CD4-positive, alpha-beta T cell treated with Interleukin-12 subunit alpha and Interleukin-12 subunit beta, for 1 hour (primary cell): ENCODE results near the gene AGO3.
A peak's percentile ranks its signal among the peaks of the same experiment; 100 is the strongest.
"Not testable (repeated sequence)": the region's sequence is repeated elsewhere in the genome, so short reads cannot be mapped to it uniquely, and the experiment has no call there.

Source experiments
- DNase-seq: peaks from one replicate; pipeline ENCODE4 v3.0.0-alpha.2; 2020

AGO3 gene

DNA sequence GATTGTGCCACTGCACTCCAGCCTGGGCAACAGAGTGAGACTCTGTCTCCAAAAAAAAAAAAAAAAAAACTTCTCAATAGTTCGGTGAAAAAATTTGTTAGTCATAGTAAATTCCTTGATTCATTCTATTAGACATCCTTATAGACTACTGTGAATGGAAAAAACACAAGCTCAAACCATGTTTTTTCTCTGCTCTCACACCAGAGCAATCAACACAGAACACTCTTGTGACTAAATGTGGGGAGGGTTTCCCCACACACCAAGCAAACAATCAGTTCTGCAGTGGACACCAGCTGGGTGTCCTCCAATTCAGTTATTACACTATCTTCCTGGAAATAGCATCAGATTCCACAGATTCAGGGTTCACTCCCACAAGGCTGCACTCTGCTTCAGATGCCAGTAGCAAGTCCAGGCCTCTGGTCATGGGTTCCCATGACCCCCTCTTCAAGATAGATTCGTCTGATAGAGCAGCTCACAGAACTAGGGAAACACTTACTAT, 83.9 kb downstream of the AGO3 start:
- no peak for DNase-seq

GRCh38 chr1:36016686-36017085, 85.8 kb downstream of the AGO3 start:
- no peak for DNase-seq

GRCh38 chr1:36023098-36023769, 92.3 kb downstream of the AGO3 start:
- DNase-seq: peak; percentile 13

DNA sequence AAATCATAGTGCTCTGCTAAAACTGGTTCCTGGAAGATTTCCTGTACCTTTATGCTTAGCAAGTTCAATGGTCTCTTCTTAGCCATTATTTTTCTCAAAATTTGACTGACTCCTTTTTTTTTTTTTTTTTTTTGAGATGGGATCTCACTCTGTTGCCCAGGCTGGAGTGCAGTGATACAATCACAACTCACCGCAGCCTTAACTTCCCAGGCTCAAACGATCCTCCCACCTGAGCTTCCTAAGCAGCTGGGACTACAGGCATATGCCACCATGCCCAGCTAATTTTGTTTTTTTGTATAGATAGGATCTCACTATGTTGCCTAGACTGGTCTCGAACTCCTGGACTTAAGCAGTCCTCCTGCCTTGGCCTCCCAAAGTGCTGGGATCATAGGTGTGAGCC, 93.1 kb downstream of the AGO3 start:
- DNase-seq: not testable (repeated sequence)

- no peak for DNase-seq
These were observed 93.9 kb downstream of the AGO3 start for GRCh38 chr1:36024847-36025246.

DNA sequence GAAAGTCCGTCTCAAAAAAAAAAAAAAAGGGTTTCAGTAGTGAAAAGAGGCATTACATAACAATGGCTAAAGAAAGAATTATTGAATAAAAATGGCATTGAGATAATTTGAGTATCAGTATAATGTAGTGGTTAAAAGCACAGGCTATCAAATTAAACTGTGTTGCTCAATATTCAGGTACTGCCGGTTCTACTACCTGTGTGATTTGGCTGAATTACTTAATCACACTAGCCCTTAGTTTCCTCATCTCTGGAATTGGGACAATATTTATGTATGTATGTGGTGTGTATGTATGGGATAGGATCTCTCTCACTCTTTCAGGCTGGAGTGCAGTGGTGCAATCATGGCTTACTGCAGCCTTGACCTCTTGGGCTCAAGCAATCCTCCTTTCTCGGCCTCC, 96.9 kb downstream of the AGO3 start:
- DNase-seq: no peak

DNA sequence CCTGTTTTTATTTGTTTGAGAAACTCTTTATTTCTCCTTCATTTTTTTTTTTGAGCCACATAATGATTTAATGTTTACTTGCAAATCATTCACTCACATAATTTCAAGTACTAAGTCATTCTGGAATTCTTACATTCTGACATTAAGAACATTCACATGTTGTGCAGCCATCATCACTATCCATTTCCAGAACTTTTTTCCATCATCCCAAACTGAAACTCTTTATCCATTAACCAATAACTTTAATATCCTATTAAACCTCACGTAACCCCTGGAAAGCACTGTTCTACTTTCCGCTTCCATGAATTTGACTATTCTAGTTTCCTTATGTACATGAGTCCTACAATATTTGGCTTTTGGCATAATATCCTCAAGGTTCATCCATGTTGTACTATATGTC, 100.5 kb downstream of the AGO3 start:
- no peak for DNase-seq

- no peak for DNase-seq
These were observed 103.8 kb downstream of the AGO3 start for GRCh38 chr1:36034692-36035091.

- no peak for DNase-seq
These were observed 104.2 kb downstream of the AGO3 start for GRCh38 chr1:36035154-36035553.

- DNase-seq: no peak
These were observed 109.3 kb downstream of the AGO3 start for GRCh38 chr1:36040238-36040637.

DNA sequence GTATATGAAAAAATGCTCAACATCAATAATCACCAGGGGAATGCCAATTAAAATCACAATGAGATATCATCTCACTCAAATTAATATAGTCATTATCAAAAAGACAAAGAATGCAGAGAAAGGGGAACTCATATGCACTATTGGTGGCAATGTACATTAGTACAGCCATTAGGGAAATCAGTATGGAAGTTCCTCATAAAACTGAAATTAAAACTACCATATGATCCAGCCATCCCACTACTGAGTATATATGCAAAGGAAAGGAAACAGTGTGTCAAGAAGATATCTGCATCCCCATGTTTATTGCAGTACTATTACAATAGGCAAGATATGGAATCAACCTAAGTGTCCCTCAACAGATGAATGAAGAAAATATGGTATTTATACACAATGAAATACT, 120.9 kb downstream of the AGO3 start:
- no peak for DNase-seq

DNA sequence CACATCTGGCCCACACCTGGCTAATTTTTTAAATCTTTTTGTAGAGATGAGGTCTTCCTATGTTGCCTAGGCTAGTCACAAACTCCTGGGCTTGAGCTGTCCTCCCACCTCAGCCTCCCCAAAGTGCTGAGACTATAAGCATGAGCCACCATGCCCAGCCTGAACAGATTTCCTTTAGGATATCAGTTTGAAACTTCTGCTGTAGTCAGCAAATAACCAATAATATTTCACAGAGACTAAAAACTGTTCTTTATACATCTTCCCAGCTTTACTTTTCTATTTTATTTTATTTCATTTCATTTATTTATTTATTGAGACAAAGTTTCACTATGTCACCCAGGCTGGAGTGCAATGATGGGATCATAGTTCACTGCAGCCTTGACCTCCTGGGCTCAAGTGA, 123.1 kb downstream of the AGO3 start:
- DNase-seq: no peak

DNA sequence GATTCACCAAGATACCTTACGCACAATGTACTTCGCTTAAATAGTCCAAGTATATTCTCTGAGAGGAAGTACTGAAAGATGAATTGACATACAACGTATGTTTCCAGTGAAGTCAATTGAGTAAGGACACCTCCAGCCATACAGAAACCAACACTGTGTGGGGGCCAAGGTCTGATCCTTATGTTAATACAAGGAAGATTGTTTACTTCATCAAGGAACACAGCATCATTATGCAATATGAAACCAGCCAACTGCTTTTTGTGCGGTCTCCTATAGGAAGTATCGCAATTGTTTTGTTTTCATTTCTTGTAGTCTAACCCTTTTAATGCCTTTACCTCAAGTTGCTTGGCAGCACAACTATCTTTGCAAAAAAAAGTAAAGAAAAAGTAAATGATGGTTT, 124.8 kb downstream of the AGO3 start:
- DNase-seq: no peak

DNA sequence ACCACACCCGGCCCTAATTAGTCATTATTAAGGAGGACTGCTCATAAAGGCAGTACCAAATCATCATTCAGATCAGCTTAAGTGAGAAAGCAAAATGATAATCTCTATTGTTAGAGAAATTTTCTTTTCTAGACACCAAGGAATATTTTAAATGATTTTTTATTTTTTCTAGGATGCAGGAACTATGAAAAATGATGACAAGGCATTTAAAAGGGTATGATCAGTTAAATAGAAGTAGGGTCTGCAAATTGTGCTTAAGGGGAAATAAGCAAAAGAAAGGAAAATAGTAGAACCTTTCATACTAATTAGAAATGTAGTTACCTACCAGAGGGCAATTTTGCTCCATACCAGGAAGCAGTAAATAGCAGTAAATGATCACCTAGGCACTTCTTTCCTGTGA, 131.4 kb downstream of the AGO3 start:
- no peak for DNase-seq

GRCh38 chr1:36067871-36068270, 137.0 kb downstream of the AGO3 start:
- no peak for DNase-seq

- DNase-seq: no peak
These were observed 138.0 kb downstream of the AGO3 start for GRCh38 chr1:36068866-36069265.

GRCh38 chr1:36070349-36070748, 139.4 kb downstream of the AGO3 start:
- no peak for DNase-seq

GRCh38 chr1:36076979-36077573, 146.2 kb downstream of the AGO3 start:
- DNase-seq: no peak

DNA sequence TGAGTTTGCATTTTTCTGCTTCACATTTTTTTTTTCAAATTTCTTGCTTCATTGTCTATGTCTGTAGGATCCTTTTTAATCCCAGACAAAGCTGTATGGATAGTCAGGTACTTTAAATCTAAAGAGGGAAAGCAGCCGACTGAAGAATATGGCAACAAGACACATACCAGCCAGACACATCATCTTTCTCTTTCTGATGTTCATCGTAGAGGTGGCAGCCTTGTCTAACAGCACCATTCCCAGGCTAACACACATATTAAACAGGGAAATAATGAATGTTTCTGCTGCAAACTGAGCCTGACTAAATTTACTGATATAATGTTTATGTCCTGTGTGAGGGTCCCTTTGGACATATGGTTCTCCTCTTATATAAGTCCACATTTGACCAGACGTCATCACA, 149.3 kb downstream of the AGO3 start:
- no peak for DNase-seq

DNA sequence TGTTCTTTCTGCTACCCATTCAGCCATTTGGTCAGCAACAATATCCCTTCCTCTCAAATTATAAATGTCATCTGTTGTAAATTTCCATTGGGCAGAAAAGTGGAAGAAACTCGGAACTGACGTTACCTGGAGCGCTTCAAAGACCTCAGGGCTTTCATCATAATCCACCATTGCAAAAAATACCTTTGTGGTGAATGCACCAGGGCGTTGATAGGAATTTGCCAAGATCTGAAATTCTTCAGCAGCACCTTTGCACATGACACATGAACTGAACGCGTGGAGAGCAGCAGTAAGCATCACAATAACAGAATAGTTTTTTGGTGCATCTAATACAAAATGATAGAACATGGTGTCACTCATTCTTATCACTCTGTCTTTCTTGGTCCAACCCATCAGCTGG, 149.9 kb downstream of the AGO3 start:
- no peak for DNase-seq

DNA sequence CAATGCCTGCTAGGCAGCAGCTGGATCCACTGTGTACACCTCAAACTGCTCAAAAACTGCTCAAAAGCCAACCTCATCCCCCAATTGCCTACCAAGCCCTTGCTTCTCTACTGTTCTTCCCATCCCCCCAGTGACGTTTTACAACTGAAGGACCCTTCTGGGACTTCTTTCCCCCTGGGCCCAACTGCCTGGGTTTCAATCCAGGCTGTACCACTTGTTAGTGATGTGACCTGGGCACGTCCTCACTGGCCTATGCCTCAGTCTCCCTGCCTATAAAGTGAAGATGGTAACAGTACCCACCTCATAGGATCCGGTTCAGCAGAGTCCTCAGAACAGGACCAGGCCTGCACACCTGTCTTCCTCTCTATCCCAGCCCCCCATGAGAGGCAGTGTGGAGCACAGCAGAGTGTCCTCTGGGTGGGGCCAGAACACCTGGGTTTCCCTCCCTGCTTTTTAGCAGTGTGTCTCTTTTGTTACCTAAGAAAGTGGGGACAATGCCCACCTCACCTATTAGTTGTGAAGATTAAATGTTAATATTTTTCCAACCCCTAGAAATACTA, 151.1 kb downstream of the AGO3 start:
- DNase-seq: no peak

- DNase-seq: no peak
These were observed 152.3 kb downstream of the AGO3 start for GRCh38 chr1:36083219-36083618.

- peak; percentile 18 for DNase-seq
These were observed 153.0 kb downstream of the AGO3 start, which contains the start of gene TEKT2 for GRCh38 chr1:36083635-36084496. Gene TEKT2, plus strand, starts transcription at chr1:36084094. Its CDS starts 828 bp downstream, at chr1:36084922.
